ENCODE results near the gene CDC42EP1. TPM values are rescaled to one million over a fixed set of nuclear protein-coding genes. Genes with fewer than 3 reads are reported as not detected.

The CDC42EP1 gene
- total RNA-seq, 4 donors from 2014 or later: 28.4 to 53.4 (median 33.4) TPM

GRCh38 chr22:37562049-37562875 lies 2.0 kb downstream of the CDC42EP1 start:
- no peak for TF ChIP-seq CTCF (IDR thresholded peaks at IDR 0.05)
- no peak for TF ChIP-seq POLR2A (IDR thresholded peaks at IDR 0.05)
- no peak for TF ChIP-seq EP300 (IDR thresholded peaks at IDR 0.05)
- H3K4me1 ChIP-seq: peaks cover 6 to 72% (median 55%) of the 10 kb centered on the region in 4 donors
- peaks cover 0 to 15% (median 0%) of the 10 kb centered on the region in 3 donors for H3K36me3 ChIP-seq
- H3K4me3 ChIP-seq: peak overlapping the region; percentile 65 to 100 (median 95)
- H3K27ac ChIP-seq: peak overlapping the region; percentile 97 to 100 (median 100)
- H3K9me3 ChIP-seq: no peaks in the 10 kb centered on the region
- no peaks in the 10 kb centered on the region for H3K27me3 ChIP-seq
- no peak for DNase-seq (ENCODE audit: low spot score in 2 of 2)
- WGBS, 2 donors: 53 to 58% methylated on average over 13 to 14 of the region's 14 CpGs

GRCh38 chr22:37563153-37564081 lies 3.1 kb downstream of the CDC42EP1 start:
- H3K27me3 ChIP-seq: no peaks in the 10 kb centered on the region
- H3K36me3 ChIP-seq: peaks cover 0 to 25% (median 0%) of the 10 kb centered on the region in 3 donors
- peaks cover 6 to 81% (median 64%) of the 10 kb centered on the region in 4 donors for H3K4me1 ChIP-seq
- peak; percentile 68 to 87 for DNase-seq (ENCODE audit: low spot score in 2 of 2)
- H3K27ac ChIP-seq: peak overlapping the region; percentile 97 to 100 (median 100)
- no peaks in the 10 kb centered on the region for H3K9me3 ChIP-seq
- H3K4me3 ChIP-seq: peak overlapping the region in 1 of 4 donors; percentile 3
- 20 to 22% methylated on average over 14 of the region's 14 CpGs for WGBS, 2 donors
- TF ChIP-seq EP300 (IDR thresholded peaks at IDR 0.05): peak in 1 of 2 donors; percentile 90
- TF ChIP-seq POLR2A (IDR thresholded peaks at IDR 0.05): no peak
- peak in 1 of 5 experiments; percentile 12 for TF ChIP-seq CTCF (IDR thresholded peaks at IDR 0.05)

GRCh38 chr22:37564111-37564711 lies 3.9 kb downstream of the CDC42EP1 start:
- no peaks in the 10 kb centered on the region for H3K9me3 ChIP-seq
- no peak for DNase-seq (ENCODE audit: low spot score in 2 of 2)
- WGBS, 2 donors: 34 to 40% methylated on average over 7 of the region's 7 CpGs
- H3K27me3 ChIP-seq: no peaks in the 10 kb centered on the region
- peak overlapping the region; percentile 97 to 100 (median 100) for H3K27ac ChIP-seq
- peaks cover 6 to 89% (median 70%) of the 10 kb centered on the region in 4 donors for H3K4me1 ChIP-seq
- peak overlapping the region in 1 of 4 donors; percentile 3 for H3K4me3 ChIP-seq
- TF ChIP-seq POLR2A (IDR thresholded peaks at IDR 0.05) (no peak), EP300 (IDR thresholded peaks at IDR 0.05) (peak in 1 of 2 donors; percentile 45), CTCF (IDR thresholded peaks at IDR 0.05) (no peak)
- peaks cover 0 to 31% (median 0%) of the 10 kb centered on the region in 3 donors for H3K36me3 ChIP-seq

GRCh38 chr22:37565830-37566229 lies 5.5 kb downstream of the CDC42EP1 start:
- Histone ChIP-seq H3K27ac (peak overlapping the region; percentile 58 to 100 (median 100)), H3K36me3 (peaks cover 0 to 31% (median 0%) of the 10 kb centered on the region in 3 donors), H3K9me3 (no peaks in the 10 kb centered on the region), H3K27me3 (no peaks in the 10 kb centered on the region), H3K4me3 (no peak overlapping the region), H3K4me1 (peaks cover 6 to 97% (median 78%) of the 10 kb centered on the region in 4 donors)
- no peak for TF ChIP-seq POLR2A (IDR thresholded peaks at IDR 0.05)
- 51 to 71% methylated on average over 16 to 17 of the region's 17 CpGs for WGBS, 2 donors
- no peak for DNase-seq (ENCODE audit: low spot score in 2 of 2)

GRCh38 chr22:37566329-37566837 lies 6.1 kb downstream of the CDC42EP1 start:
- H3K4me1 ChIP-seq: peaks cover 6 to 100% (median 78%) of the 10 kb centered on the region in 4 donors
- peak overlapping the region in 1 of 4 donors; percentile 0 for H3K4me3 ChIP-seq
- no peak for DNase-seq (ENCODE audit: low spot score in 2 of 2)
- TF ChIP-seq POLR2A (IDR thresholded peaks at IDR 0.05) (no peak), CTCF (IDR thresholded peaks at IDR 0.05) (no peak), EP300 (IDR thresholded peaks at IDR 0.05) (no peak)
- peaks cover 0 to 31% (median 0%) of the 10 kb centered on the region in 3 donors for H3K36me3 ChIP-seq
- no peaks in the 10 kb centered on the region for H3K9me3 ChIP-seq
- 22 to 40% methylated on average over 26 to 28 of the region's 28 CpGs for WGBS, 2 donors
- H3K27ac ChIP-seq: peak overlapping the region; percentile 58 to 100 (median 100)
- H3K27me3 ChIP-seq: no peaks in the 10 kb centered on the region
